ENCODE data around the gene TMEM258.

TMEM258 gene

GRCh38 chr11:61780581-61781162, 11.7 kb downstream of the TMEM258 start:
- TF ChIP-seq, protein P1, sequence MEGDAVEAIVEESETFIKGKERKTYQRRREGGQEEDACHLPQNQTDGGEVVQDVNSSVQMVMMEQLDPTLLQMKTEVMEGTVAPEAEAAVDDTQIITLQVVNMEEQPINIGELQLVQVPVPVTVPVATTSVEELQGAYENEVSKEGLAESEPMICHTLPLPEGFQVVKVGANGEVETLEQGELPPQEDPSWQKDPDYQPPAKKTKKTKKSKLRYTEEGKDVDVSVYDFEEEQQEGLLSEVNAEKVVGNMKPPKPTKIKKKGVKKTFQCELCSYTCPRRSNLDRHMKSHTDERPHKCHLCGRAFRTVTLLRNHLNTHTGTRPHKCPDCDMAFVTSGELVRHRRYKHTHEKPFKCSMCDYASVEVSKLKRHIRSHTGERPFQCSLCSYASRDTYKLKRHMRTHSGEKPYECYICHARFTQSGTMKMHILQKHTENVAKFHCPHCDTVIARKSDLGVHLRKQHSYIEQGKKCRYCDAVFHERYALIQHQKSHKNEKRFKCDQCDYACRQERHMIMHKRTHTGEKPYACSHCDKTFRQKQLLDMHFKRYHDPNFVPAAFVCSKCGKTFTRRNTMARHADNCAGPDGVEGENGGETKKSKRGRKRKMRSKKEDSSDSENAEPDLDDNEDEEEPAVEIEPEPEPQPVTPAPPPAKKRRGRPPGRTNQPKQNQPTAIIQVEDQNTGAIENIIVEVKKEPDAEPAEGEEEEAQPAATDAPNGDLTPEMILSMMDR (IDR thresholded peaks at IDR 0.05; ENCODE audit: low read depth, low read length) = no peak
- Histone ChIP-seq H3K4me1 (peaks cover 2% of the 10 kb centered on the region; the same call in 1 of the 2 replicates), H3K9me3 (no peaks in the 10 kb centered on the region), H3K4me3 (ENCODE audit: low read depth, low read length) (no peak overlapping the region), H3K36me3 (no peaks in the 10 kb centered on the region), H3K27me3 (no peaks in the 10 kb centered on the region)
- no peak for DNase-seq

DNA sequence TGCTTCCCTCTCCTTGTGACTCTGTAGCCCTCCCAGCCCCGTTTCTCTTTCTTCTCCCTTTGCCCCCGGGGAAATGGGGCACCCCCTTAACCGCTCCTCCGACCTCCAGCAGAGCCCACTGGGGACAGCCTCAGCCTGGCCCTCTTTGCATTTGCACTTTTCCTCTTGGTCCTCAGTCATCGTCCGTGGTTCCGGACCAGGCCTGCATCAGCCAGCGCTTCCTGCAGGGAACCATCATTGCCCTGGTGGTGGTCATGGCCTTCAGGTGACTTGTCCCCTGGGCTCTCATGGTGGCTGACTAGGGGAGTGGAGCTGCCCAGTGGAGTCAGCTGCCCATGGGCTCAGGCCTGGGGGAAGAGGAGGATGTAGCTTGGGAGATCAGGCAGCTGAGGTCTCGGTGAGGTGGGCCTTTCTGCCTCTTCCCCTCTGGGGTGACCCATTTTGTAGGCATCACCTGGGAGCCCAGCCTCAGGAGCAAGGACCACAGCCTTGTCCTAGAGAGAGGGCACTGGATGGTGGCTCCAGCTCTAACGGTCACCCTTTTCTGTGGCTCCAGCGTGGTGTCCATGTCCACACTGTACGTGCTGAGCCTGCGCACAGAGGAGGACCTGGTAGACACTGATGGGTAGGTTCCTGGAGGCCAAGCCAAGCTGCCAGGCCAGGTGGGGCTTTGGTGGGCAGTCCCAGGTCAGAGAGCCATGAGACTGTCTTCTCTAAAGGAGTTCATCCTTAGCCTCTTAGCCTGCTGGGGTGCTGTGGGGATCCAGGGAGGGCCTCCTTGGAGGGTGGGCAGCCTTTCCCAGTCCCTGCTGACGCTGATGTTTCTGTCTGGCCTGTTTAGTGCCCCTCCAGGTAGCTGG, 12.5 kb downstream of the TMEM258 start:
- Histone ChIP-seq H3K9me3 (no peaks in the 10 kb centered on the region), H3K36me3 (no peaks in the 10 kb centered on the region), H3K27me3 (no peaks in the 10 kb centered on the region), H3K4me3 (ENCODE audit: low read depth, low read length) (no peak overlapping the region), H3K4me1 (peaks cover 2% of the 10 kb centered on the region; the same call in 1 of the 2 replicates)
- DNase-seq = no peak
- TF ChIP-seq, protein P1 (IDR thresholded peaks at IDR 0.05; ENCODE audit: low read depth, low read length) = no peak

DNA sequence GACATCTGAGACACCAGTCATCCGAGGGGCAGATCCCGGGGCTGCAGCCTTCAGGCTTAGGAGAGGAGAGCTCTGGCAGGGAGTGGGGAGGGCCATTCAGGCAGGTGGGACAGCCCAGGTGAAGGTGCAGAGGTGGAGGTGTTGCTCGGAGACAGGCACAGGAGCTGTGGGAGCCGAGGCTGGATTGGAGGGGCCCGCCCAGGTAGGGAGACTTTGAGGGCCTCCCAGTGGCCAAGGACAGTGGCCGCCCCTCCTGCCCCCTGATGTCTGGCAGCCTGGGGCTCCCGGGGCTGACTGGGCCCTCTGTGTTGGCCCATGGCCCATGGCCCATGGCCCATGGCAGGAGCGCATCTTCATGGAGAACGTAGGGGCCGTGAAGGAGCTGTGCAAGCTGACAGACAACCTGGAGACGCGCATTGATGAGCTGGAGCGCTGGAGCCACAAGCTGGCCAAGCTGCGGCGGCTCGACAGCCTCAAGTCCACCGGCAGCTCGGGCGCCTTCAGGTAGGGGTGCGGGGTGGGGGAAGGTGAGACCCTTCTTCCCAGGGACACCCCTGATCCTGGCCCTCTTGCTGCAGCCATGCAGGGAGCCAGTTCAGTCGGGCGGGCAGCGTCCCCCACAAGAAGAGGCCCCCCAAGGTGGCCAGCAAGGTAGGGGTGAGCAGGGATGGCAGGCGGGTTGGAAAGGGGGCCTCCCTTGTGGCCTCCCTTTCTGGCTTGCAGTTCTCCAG, 13.3 kb downstream of the TMEM258 start:
- DNase-seq = no peak
- TF ChIP-seq, protein P1 (IDR thresholded peaks at IDR 0.05; ENCODE audit: low read depth, low read length) = no peak
- Histone ChIP-seq H3K9me3 (no peaks in the 10 kb centered on the region), H3K4me3 (ENCODE audit: low read depth, low read length) (no peak overlapping the region), H3K27me3 (no peaks in the 10 kb centered on the region), H3K4me1 (peaks cover 2% of the 10 kb centered on the region; the same call in 1 of the 2 replicates), H3K36me3 (no peaks in the 10 kb centered on the region)

- H3K4me3 ChIP-seq (ENCODE audit: low read depth, low read length) = no peak overlapping the region
- H3K9me3 ChIP-seq = no peaks in the 10 kb centered on the region
- peaks cover 7% of the 10 kb centered on the region; the same call in 1 of the 2 replicates for H3K4me1 ChIP-seq
- DNase-seq = no peak
- no peaks in the 10 kb centered on the region for H3K36me3 ChIP-seq
- no peaks in the 10 kb centered on the region for H3K27me3 ChIP-seq
- TF ChIP-seq, protein P1 (IDR thresholded peaks at IDR 0.05; ENCODE audit: low read depth, low read length) = no peak
These were observed 14.0 kb downstream of the TMEM258 start for GRCh38 chr11:61778357-61778886.

GRCh38 chr11:61777234-61778090, 14.9 kb downstream of the TMEM258 start:
- no peak for DNase-seq
- H3K9me3 ChIP-seq = no peaks in the 10 kb centered on the region
- peaks cover 15% of the 10 kb centered on the region for H3K4me1 ChIP-seq
- TF ChIP-seq, protein P1 (IDR thresholded peaks at IDR 0.05; ENCODE audit: low read depth, low read length) = no peak
- no peaks in the 10 kb centered on the region for H3K36me3 ChIP-seq
- no peaks in the 10 kb centered on the region for H3K27me3 ChIP-seq
- no peak overlapping the region for H3K4me3 ChIP-seq (ENCODE audit: low read depth, low read length)
